Fibroblast of the aortic adventitia (primary cell): Measurements from ENCODE around the gene THAP12. TPM values are rescaled to one million over a fixed set of nuclear protein-coding genes. Genes with fewer than 3 reads are reported as not detected.
A peak's percentile ranks its signal among the peaks of the same experiment; 100 is the strongest.

Source experiments
- DNase-seq: peaks from one replicate; pipeline ENCODE4 v3.0.0-alpha.2; 2010; ENCODE audit warnings: low read depth
- H3K4me3 ChIP-seq: 2 replicates; pipeline ENCODE4 v1.5.1; 2011; ENCODE audit warnings: low read depth, mild to moderate bottlenecking, control low read depth, low read length, moderate library complexity
- total RNA-seq: library from RNA; depleted of rRNA; stranded (reverse); fragments of >200 nt; gene quantifications from 2 replicates; pipeline ENCODE4 v1.2.3, GENCODE V29; 2012; ENCODE audit warnings: low replicate concordance
- TF ChIP-seq, protein P1 (sequence below): IDR thresholded peaks from 2 replicates; pipeline ENCODE4 v1.5.1; 2011; ENCODE audit warnings: mild to moderate bottlenecking, low read length, control low read depth, inconsistent platforms; ENCODE audit not compliant: insufficient read depth

Gene THAP12
- total RNA-seq, 1 donor: 55.5 TPM

DNA sequence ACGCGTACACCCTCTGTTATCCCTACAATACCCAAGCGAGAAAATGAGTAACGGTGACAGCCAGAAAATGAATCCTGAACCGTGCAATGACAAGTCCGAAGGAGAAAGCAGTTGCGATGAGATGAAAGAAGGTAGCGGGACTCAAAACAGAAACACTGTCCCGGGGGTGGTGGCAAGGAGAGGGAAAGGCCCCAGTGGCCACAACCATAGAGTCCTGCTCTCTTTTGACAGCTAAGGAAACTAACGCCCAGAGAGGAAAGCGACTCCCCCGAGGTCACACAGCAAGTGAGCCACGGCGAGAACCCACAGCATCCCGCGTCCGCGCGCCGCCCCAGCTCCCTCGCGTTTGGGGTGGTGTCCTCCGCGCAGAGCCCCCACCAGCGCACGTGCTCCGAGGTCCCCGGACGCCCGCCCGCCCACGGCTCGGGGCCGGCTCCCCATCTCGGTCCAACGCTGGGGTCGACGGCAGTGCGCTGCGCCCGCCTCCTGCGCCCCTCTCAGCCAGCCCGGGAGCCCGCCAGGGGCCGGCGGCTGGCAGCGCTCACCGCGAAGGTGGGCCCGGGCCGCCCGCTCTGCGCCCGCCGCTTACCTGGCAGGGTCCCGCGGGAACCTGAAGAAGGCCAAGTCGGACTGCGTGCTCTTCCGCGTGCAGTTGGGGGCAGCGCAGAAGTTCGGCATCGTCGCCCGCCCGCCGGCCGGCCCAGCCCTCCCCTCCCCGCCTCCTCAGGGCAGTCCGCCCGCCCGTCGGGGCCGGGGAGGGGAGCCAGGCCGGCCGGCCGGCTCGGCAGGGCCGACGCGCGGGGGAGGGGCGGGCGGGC lies 564 bp downstream of the THAP12 start:
- peak; percentile 17 for DNase-seq
- peak overlapping the region; percentile 90 for H3K4me3 ChIP-seq
- TF ChIP-seq, protein P1, sequence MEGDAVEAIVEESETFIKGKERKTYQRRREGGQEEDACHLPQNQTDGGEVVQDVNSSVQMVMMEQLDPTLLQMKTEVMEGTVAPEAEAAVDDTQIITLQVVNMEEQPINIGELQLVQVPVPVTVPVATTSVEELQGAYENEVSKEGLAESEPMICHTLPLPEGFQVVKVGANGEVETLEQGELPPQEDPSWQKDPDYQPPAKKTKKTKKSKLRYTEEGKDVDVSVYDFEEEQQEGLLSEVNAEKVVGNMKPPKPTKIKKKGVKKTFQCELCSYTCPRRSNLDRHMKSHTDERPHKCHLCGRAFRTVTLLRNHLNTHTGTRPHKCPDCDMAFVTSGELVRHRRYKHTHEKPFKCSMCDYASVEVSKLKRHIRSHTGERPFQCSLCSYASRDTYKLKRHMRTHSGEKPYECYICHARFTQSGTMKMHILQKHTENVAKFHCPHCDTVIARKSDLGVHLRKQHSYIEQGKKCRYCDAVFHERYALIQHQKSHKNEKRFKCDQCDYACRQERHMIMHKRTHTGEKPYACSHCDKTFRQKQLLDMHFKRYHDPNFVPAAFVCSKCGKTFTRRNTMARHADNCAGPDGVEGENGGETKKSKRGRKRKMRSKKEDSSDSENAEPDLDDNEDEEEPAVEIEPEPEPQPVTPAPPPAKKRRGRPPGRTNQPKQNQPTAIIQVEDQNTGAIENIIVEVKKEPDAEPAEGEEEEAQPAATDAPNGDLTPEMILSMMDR: no peak

DNA sequence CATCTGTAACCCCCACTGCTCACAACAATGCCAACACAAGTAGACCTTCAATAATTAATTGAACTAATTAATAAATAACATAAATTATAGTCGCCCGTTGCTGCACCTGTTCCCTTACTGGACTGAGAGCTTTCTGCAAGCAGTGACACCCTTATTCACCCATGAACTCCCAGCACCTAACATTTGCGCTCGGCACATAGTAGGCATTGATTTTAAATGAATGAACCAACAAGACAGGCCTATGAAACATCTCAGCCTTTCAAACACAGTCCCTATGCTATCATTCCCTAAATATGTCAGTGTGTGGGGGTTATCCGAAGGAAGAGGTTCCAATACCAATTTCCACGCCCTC lies 1.1 kb downstream of the THAP12 start:
- TF ChIP-seq, protein P1: no peak
- peak overlapping the region; percentile 90 for H3K4me3 ChIP-seq
- DNase-seq: no peak

DNA sequence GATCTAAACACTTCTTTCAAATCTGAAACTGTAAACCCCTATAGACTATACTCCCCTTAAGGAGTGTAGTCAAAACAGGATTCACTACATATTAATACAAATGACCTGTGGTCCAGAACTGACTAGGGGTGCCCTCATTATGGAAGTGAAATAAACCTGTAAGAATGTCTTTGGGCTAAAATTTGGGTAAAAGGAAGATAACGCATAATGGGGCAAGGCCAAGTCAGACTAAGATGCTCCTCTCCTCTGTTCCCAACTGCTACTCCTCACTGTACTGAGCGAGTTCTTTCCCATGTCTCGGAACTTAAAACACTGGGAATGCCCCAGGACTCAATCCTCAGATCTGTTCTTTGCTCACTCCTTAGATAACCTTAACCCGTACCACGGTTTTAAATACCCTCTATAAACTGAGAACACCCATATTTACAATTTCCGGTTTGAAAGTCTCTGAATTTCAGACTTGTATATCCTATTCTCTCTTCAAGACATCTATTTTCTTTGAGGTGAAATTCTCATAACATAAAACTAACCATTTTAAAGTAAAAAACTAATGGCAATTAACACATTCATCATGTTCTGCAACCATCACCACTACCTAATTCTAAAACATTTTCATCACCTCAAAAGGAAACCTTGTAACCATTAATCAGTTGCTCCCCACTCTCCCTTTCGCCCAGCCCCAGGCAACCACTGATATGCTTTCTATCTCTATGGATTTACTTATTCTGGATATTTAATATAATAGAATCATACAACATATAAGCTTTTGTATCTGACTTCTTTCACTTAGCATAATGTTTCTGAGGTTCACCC lies 4.0 kb downstream of the THAP12 start:
- TF ChIP-seq, protein P1: no peak
- DNase-seq: no peak
- H3K4me3 ChIP-seq: no peak overlapping the region

DNA sequence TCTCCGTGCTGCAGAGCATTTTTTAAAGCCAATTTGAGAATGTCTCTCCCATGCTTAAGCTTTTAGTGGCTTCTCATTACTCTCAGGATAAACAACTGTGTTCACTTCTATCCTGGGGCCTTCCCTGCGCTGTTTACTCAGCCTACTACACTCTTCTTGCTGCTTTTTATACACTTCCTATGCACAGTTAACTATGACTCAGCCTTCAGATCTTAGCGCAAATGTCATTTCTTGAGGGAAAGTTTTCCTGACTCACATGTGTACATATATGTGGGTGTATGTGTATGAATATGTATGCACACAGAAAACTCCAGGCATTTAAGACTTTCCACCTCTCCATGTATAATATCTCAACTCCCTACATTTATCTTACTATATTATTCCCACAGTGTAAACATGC lies 9.8 kb downstream of the THAP12 start:
- TF ChIP-seq, protein P1: no peak
- DNase-seq: peak; percentile 71
- H3K4me3 ChIP-seq: no peak overlapping the region

DNA sequence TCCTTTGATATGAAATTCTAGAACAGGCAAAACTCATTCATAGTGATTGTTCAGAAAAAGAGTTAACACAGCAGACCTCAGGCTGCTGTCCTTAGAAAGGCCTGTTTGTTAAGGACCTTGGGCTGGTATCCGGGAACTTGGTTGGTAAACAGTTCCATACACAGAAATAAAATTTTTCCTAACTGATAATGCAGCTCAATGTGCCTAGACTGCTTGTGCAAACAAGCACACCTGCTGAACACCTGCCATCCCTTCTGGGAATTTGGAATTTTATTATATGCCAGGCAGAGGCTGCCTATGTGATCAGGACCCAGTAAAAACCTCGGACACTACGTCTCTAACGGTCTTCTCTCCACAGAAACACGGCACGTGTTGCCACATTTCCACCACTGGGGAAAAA lies 11.5 kb downstream of the THAP12 start:
- TF ChIP-seq, protein P1: no peak
- no peak for DNase-seq

DNA sequence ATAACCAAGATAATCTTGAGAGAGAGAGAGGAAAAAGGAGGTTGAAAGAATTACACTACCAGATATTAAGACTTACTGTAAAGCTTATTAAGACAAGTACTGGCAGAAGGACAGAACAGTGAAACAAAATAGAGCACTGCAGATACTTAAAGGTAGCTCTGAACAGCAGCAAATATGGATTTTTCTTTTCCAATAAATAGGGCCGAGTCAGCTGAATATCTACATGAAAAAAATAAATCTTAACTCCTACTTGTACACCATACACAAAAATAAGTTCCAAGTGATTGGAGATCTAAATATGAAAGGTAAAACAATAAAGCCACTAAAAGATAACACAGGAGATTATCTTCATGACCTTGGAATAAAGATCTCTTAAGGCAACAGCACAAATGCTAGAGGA lies 12.4 kb downstream of the THAP12 start:
- TF ChIP-seq, protein P1: no peak
- H3K4me3 ChIP-seq: no peak overlapping the region
- no peak for DNase-seq

More for the DNA sequence above, 11.5 kb downstream of the THAP12 start:
- H3K4me3 ChIP-seq: no peak overlapping the region
